GM23338 (cell line): ENCODE results near the gene FBLN1. TPM values are rescaled to one million over a fixed set of nuclear protein-coding genes. Genes with fewer than 3 reads are reported as not detected.
A peak's percentile ranks its signal among the peaks of the same experiment; 100 is the strongest.

ENCODE experiments used
- ATAC-seq: fragments of 200-7000 bp; cut with Tn5 transposase; 3 replicates; pipeline ENCODE4 v1.9.1; 2020
- DNase-seq: peaks from one replicate; pipeline ENCODE4 v3.0.0-alpha.2; 2015; ENCODE audit warnings: low spot score
- H2AFZ ChIP-seq: fragments of 200-600 bp; sonication (generic); 2 replicates; pipeline ENCODE4 v1.8.0; 2016; ENCODE audit warnings: antibody characterized with exemption, mild to moderate bottlenecking, moderate library complexity
- H3F3A ChIP-seq: fragments of 200-600 bp; sonication (generic); replicated peaks from 2 replicates; pipeline ENCODE4 v1.8.0; 2017; ENCODE audit warnings: antibody characterized with exemption, mixed run types, low read depth
- H3K27ac ChIP-seq: fragments of 200-600 bp; sonication (generic); 2 replicates; pipeline ENCODE4 v1.6.1; 2016; ENCODE audit warnings: low read depth
- H3K27me3 ChIP-seq: fragments of 200-600 bp; sonication (generic); 2 replicates; pipeline ENCODE4 v1.8.0; 2016; ENCODE audit warnings: mild to moderate bottlenecking, mixed run types, moderate library complexity; ENCODE audit not compliant: insufficient read depth
- H3K36me3 ChIP-seq: fragments of 200-600 bp; sonication (generic); 2 replicates; pipeline ENCODE4 v1.8.0; 2016; ENCODE audit warnings: mild to moderate bottlenecking; ENCODE audit not compliant: insufficient read depth
- H3K4me1 ChIP-seq: fragments of 200-600 bp; sonication (generic); 2 replicates; pipeline ENCODE4 v1.8.0; 2016; ENCODE audit warnings: mild to moderate bottlenecking, moderate library complexity; ENCODE audit not compliant: insufficient read depth
- H3K4me2 ChIP-seq: fragments of 200-600 bp; sonication (generic); 2 replicates; pipeline ENCODE4 v1.7.1; 2017; ENCODE audit warnings: mixed run types
- H3K4me3 ChIP-seq: fragments of 200-600 bp; sonication (generic); 2 replicates; pipeline ENCODE4 v1.6.1; 2016; ENCODE audit warnings: mixed run types
- H3K79me2 ChIP-seq: fragments of 200-600 bp; sonication (generic); replicated peaks from 2 replicates; pipeline ENCODE4 v1.8.0; 2017; ENCODE audit warnings: mild to moderate bottlenecking; ENCODE audit not compliant: insufficient read depth
- H3K9me2 ChIP-seq: fragments of 200-600 bp; sonication (generic); 2 replicates; pipeline ENCODE4 v1.8.0; 2017; ENCODE audit not compliant: insufficient read depth
- H4K20me1 ChIP-seq: fragments of 200-600 bp; sonication (generic); replicated peaks from 2 replicates; pipeline ENCODE4 v1.8.0; 2017; ENCODE audit warnings: mild to moderate bottlenecking; ENCODE audit not compliant: insufficient read depth
- H3K27ac Mint-ChIP-seq: 2 replicates; pipeline ENCODE4 v1.8.0; 2020; ENCODE audit warnings: inconsistent platforms, mild to moderate bottlenecking, moderate library complexity, mixed read lengths
- H3K27me3 Mint-ChIP-seq: 3 replicates; pipeline ENCODE4 v1.8.0; 2022; ENCODE audit warnings: low read depth, mild to moderate bottlenecking, moderate library complexity, mixed read lengths, inconsistent platforms; ENCODE audit not compliant: insufficient read depth, poor library complexity
- H3K36me3 Mint-ChIP-seq: 3 replicates; pipeline ENCODE4 v1.8.0; 2021; ENCODE audit warnings: low read depth, mild to moderate bottlenecking, inconsistent platforms, moderate library complexity, mixed read lengths
- H3K4me1 Mint-ChIP-seq: 3 replicates; pipeline ENCODE4 v1.8.0; 2020; ENCODE audit warnings: mild to moderate bottlenecking, inconsistent platforms, mixed read lengths
- H3K4me3 Mint-ChIP-seq: 3 replicates; pipeline ENCODE4 v1.8.0; 2021; ENCODE audit warnings: moderate library complexity, mild to moderate bottlenecking, inconsistent platforms, mixed read lengths
- H3K9me3 Mint-ChIP-seq: 3 replicates; pipeline ENCODE4 v1.8.0; 2020; ENCODE audit warnings: moderate library complexity, mild to moderate bottlenecking, inconsistent platforms, mixed read lengths
- CTCF ChIP-seq, 2 experiments: fragments of 200-600 bp in 1 of 2; sonication (generic) in 1 of 2; conservative IDR thresholded peaks; 2 replicates each; pipeline versions ENCODE4 v1.5.1 to v1.6.1; 2016 to 2017; ENCODE audit warnings: antibody characterized with exemption in 2 of 2, low read depth in 2 of 2, mild to moderate bottlenecking in 2 of 2, moderate library complexity in 1 of 2
- ETS1 ChIP-seq: IDR thresholded peaks from 2 replicates; pipeline ENCODE4 v1.6.1; 2016; ENCODE audit warnings: antibody characterized with exemption
- EZH2phosphoT487 ChIP-seq: fragments of 200-600 bp; sonication (generic); IDR thresholded peaks from one replicate; pipeline ENCODE4 v1.8.1; 2018; ENCODE audit warnings: antibody characterized with exemption; ENCODE audit not compliant: unreplicated experiment
- JUNB ChIP-seq: IDR thresholded peaks from one replicate; pipeline ENCODE4 v1.6.1; 2016; ENCODE audit warnings: antibody characterized with exemption; ENCODE audit not compliant: unreplicated experiment
- POLR2AphosphoS5 ChIP-seq: IDR thresholded peaks from 2 replicates; pipeline ENCODE4 v1.6.1; 2016; ENCODE audit warnings: antibody characterized with exemption, low read depth
- STAT1 ChIP-seq: IDR thresholded peaks from one replicate; pipeline ENCODE4 v1.6.1; 2016; ENCODE audit warnings: antibody characterized with exemption; ENCODE audit not compliant: unreplicated experiment
- ZNF114 ChIP-seq: fragments of 250-450 bp; sonication (Bioruptor Pico); IDR thresholded peaks from 2 replicates; pipeline ENCODE4 v1.5.0; 2020; ENCODE audit warnings: mild to moderate bottlenecking, moderate library complexity
- ZNF331 ChIP-seq: fragments of 250-450 bp; sonication (Bioruptor Pico); IDR thresholded peaks from 2 replicates; pipeline ENCODE4 v1.5.0; 2020; ENCODE audit warnings: low read depth, mild to moderate bottlenecking, moderate library complexity
- polyA plus RNA-seq: library from polyadenylated mRNA; unstranded; fragments of >200 nt; fragmentation: Nextera tagmentation; extraction: Ambion mirVana; gene quantifications from 2 replicates; pipeline ENCODE4 v1.2.1, GENCODE V29; 2016
- total RNA-seq: library from RNA; depleted of rRNA; stranded (reverse); fragments of >200 nt; shearing (Covaris generic); gene quantifications from 2 replicates; pipeline ENCODE4 v1.2.3, GENCODE V29; 2014
- TF ChIP-seq, protein P1 (sequence below): fragments of 250-450 bp; sonication (Bioruptor Pico); IDR thresholded peaks from 2 replicates; pipeline ENCODE4 v1.5.0; 2020; ENCODE audit warnings: mild to moderate bottlenecking, moderate library complexity

The FBLN1 gene
- total and polyA plus RNA-seq, 2 experiments from 2014 or later = 90.1 to 137 TPM

- H3F3A ChIP-seq = no peaks in the 10 kb centered on the region
- peaks cover 8% of the 10 kb centered on the region for H3K9me3 Mint-ChIP-seq
- ATAC-seq (no peak), DNase-seq (no peak)
- TF ChIP-seq ZNF331 (CRISPR knock-in tag) (no peak), CTCF (conservative IDR thresholded peaks at IDR 0.05; ENCODE audit: low read depth in 2 of 2) (no peak), ZNF114 (CRISPR knock-in tag) (no peak)
- peaks cover 8% of the 10 kb centered on the region for H3K27me3 Mint-ChIP-seq
- H3K9me2 ChIP-seq = no peaks in the 10 kb centered on the region
- no peak overlapping the region for H3K4me3 ChIP-seq
- no peak overlapping the region for H3K4me3 Mint-ChIP-seq
- no peak overlapping the region for H3K4me2 ChIP-seq
- H3K27ac ChIP-seq = no peak overlapping the region
- H2AFZ ChIP-seq = no peak overlapping the region
- H4K20me1 ChIP-seq = no peaks in the 10 kb centered on the region
- no peaks in the 10 kb centered on the region for H3K36me3 ChIP-seq
- H3K36me3 Mint-ChIP-seq = peaks cover 9% of the 10 kb centered on the region; the same call in 2 of the 3 replicates
- H3K4me1 Mint-ChIP-seq = peaks cover 21% of the 10 kb centered on the region
- H3K27ac Mint-ChIP-seq = no peak overlapping the region
- H3K27me3 ChIP-seq = no peaks in the 10 kb centered on the region
- H3K79me2 ChIP-seq = no peaks in the 10 kb centered on the region
- H3K4me1 ChIP-seq = peaks cover 24% of the 10 kb centered on the region
Observed at GRCh38 chr22:45472426-45472825, 30.3 kb upstream of the FBLN1 start.

GRCh38 chr22:45473626-45474237, 29.0 kb upstream of the FBLN1 start:
- H3K9me2 ChIP-seq = no peaks in the 10 kb centered on the region
- no peaks in the 10 kb centered on the region for H3K79me2 ChIP-seq
- H3K36me3 ChIP-seq = no peaks in the 10 kb centered on the region
- Mint-ChIP-seq H3K4me3 (no peak overlapping the region), H3K36me3 (no peaks in the 10 kb centered on the region), H3K4me1 (peaks cover 18% of the 10 kb centered on the region), H3K27ac (peak overlapping the region; percentile 50; the same call in 1 of the 2 replicates), H3K9me3 (no peaks in the 10 kb centered on the region), H3K27me3 (peaks cover 9% of the 10 kb centered on the region)
- no peak overlapping the region for H3K27ac ChIP-seq
- no peak for ATAC-seq
- H3K4me1 ChIP-seq = peaks cover 21% of the 10 kb centered on the region
- no peaks in the 10 kb centered on the region for H4K20me1 ChIP-seq
- no peaks in the 10 kb centered on the region for H3K27me3 ChIP-seq
- H2AFZ ChIP-seq = peak overlapping the region; percentile 87; the same call in 1 of the 2 replicates
- H3K4me3 ChIP-seq = no peak overlapping the region
- no peak for DNase-seq
- H3F3A ChIP-seq = no peaks in the 10 kb centered on the region
- H3K4me2 ChIP-seq = no peak overlapping the region
- TF ChIP-seq ZNF114 (CRISPR knock-in tag) (no peak), EZH2phosphoT487 (no peak), POLR2AphosphoS5 (no peak), JUNB (no peak), STAT1 (no peak), ETS1 (no peak), CTCF (conservative IDR thresholded peaks at IDR 0.05; ENCODE audit: low read depth in 2 of 2) (no peak)
- TF ChIP-seq, protein P1, sequence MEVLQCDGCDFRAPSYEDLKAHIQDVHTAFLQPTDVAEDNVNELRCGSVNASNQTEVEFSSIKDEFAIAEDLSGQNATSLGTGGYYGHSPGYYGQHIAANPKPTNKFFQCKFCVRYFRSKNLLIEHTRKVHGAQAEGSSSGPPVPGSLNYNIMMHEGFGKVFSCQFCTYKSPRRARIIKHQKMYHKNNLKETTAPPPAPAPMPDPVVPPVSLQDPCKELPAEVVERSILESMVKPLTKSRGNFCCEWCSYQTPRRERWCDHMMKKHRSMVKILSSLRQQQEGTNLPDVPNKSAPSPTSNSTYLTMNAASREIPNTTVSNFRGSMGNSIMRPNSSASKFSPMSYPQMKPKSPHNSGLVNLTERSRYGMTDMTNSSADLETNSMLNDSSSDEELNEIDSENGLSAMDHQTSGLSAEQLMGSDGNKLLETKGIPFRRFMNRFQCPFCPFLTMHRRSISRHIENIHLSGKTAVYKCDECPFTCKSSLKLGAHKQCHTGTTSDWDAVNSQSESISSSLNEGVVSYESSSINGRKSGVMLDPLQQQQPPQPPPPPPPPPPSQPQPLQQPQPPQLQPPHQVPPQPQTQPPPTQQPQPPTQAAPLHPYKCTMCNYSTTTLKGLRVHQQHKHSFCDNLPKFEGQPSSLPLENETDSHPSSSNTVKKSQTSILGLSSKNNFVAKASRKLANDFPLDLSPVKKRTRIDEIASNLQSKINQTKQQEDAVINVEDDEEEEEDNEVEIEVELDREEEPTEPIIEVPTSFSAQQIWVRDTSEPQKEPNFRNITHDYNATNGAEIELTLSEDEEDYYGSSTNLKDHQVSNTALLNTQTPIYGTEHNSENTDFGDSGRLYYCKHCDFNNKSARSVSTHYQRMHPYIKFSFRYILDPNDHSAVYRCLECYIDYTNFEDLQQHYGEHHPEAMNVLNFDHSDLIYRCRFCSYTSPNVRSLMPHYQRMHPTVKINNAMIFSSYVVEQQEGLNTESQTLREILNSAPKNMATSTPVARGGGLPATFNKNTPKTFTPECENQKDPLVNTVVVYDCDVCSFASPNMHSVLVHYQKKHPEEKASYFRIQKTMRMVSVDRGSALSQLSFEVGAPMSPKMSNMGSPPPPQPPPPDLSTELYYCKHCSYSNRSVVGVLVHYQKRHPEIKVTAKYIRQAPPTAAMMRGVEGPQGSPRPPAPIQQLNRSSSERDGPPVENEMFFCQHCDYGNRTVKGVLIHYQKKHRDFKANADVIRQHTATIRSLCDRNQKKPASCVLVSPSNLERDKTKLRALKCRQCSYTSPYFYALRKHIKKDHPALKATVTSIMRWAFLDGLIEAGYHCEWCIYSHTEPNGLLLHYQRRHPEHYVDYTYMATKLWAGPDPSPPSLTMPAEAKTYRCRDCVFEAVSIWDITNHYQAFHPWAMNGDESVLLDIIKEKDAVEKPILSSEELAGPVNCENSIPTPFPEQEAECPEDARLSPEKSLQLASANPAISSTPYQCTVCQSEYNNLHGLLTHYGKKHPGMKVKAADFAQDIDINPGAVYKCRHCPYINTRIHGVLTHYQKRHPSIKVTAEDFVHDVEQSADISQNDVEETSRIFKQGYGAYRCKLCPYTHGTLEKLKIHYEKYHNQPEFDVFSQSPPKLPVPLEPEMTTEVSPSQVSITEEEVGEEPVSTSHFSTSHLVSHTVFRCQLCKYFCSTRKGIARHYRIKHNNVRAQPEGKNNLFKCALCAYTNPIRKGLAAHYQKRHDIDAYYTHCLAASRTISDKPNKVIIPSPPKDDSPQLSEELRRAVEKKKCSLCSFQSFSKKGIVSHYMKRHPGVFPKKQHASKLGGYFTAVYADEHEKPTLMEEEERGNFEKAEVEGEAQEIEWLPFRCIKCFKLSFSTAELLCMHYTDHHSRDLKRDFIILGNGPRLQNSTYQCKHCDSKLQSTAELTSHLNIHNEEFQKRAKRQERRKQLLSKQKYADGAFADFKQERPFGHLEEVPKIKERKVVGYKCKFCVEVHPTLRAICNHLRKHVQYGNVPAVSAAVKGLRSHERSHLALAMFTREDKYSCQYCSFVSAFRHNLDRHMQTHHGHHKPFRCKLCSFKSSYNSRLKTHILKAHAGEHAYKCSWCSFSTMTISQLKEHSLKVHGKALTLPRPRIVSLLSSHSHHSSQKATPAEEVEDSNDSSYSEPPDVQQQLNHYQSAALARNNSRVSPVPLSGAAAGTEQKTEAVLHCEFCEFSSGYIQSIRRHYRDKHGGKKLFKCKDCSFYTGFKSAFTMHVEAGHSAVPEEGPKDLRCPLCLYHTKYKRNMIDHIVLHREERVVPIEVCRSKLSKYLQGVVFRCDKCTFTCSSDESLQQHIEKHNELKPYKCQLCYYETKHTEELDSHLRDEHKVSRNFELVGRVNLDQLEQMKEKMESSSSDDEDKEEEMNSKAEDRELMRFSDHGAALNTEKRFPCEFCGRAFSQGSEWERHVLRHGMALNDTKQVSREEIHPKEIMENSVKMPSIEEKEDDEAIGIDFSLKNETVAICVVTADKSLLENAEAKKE (CRISPR knock-in tag) = no peak
